ENCODE data around the gene SMIM5.

DNA sequence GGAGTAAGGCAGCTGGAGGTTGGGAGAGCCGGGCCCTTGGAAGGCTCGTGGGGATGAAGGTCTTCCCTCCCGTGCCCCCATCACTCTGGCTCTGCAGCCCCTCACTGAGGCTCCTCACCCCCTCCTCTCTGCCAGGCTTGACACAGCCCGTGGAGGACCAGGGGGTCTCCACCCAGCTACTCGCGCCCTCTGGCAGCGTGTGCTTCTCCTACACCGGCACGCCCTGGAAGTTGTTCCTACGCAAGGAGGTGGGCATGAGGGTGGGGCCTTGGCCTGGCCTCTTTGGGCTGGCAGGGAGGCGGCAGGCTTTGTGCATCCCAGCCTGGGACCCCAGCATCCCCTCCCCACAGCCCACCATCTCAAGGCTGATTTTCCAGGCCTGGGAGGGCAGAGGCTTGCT, 15.6 kb upstream of the SMIM5 start:
- no peak for TF ChIP-seq POLR2AphosphoS5 (IDR thresholded peaks at IDR 0.05)
- TF ChIP-seq, protein P1, sequence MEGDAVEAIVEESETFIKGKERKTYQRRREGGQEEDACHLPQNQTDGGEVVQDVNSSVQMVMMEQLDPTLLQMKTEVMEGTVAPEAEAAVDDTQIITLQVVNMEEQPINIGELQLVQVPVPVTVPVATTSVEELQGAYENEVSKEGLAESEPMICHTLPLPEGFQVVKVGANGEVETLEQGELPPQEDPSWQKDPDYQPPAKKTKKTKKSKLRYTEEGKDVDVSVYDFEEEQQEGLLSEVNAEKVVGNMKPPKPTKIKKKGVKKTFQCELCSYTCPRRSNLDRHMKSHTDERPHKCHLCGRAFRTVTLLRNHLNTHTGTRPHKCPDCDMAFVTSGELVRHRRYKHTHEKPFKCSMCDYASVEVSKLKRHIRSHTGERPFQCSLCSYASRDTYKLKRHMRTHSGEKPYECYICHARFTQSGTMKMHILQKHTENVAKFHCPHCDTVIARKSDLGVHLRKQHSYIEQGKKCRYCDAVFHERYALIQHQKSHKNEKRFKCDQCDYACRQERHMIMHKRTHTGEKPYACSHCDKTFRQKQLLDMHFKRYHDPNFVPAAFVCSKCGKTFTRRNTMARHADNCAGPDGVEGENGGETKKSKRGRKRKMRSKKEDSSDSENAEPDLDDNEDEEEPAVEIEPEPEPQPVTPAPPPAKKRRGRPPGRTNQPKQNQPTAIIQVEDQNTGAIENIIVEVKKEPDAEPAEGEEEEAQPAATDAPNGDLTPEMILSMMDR (IDR thresholded peaks at IDR 0.05), result no peak

Data from gastroesophageal sphincter (tissue), 3 donors.